CD14-positive monocyte (primary cell): Measurements from ENCODE around the gene CDH8. TPM values are rescaled to one million over a fixed set of nuclear protein-coding genes. Genes with fewer than 3 reads are reported as not detected.

Experiments used
- DNase-seq, 3 donors: peaks; one replicate each; pipeline ENCODE4 v3.0.0-alpha.2; 2011 to 2022
- H2AFZ ChIP-seq: 2 replicates; pipeline ENCODE4 v1.6.0; 2012; ENCODE audit warnings: mild to moderate bottlenecking, low read depth, low read length, inconsistent platforms; ENCODE audit not compliant: insufficient read depth, poor library complexity, severe bottlenecking
- H3K27ac ChIP-seq, 2 donors: 1 replicate in 1 of 2; 2 replicates in 1 of 2; pipeline ENCODE4 v1.5.1; 2012 to 2013; ENCODE audit warnings: low read length in 2 of 2, control low read depth in 1 of 2, inconsistent platforms in 1 of 2, low read depth in 1 of 2, mild to moderate bottlenecking in 1 of 2
- H3K27me3 ChIP-seq, 2 donors: one replicate each; pipeline versions ENCODE4 v1.6.0 to v1.6.1; 2011 to 2013; ENCODE audit warnings: low read length in 2 of 2; ENCODE audit not compliant: control insufficient read depth in 2 of 2, insufficient read depth in 2 of 2
- H3K36me3 ChIP-seq, 2 donors: replicated peaks in 1 of 2; 1 replicate in 1 of 2; 2 replicates in 1 of 2; pipeline versions ENCODE4 v1.5.1 to v1.6.1; 2012 to 2013; ENCODE audit warnings: low read length in 2 of 2, control low read depth in 1 of 2, inconsistent platforms in 1 of 2, mild to moderate bottlenecking in 1 of 2; ENCODE audit not compliant: insufficient read depth in 2 of 2, control insufficient read depth in 1 of 2
- H3K4me1 ChIP-seq, 2 donors: 1 replicate in 1 of 2; 2 replicates in 1 of 2; pipeline versions ENCODE4 v1.5.1 to v1.6.1; 2012 to 2013; ENCODE audit warnings: low read length in 2 of 2, control low read depth in 1 of 2, inconsistent platforms in 1 of 2, mild to moderate bottlenecking in 1 of 2, moderate library complexity in 1 of 2; ENCODE audit not compliant: insufficient read depth in 2 of 2, control insufficient read depth in 1 of 2
- H3K4me2 ChIP-seq: replicated peaks from 2 replicates; pipeline ENCODE3; 2012; ENCODE audit warnings: low read length, moderate library complexity, mild to moderate bottlenecking; ENCODE audit not compliant: poor library complexity, severe bottlenecking; ENCODE audit errors: extremely low read depth
- H3K4me3 ChIP-seq, 3 experiments: fragments of 200-600 bp in 1 of 3; sonication (generic) in 1 of 3; replicated peaks in 1 of 3; 1 replicate in 2 of 3; 2 replicates in 1 of 3; pipeline ENCODE4 v1.5.1; 2011 to 2013; ENCODE audit warnings: low read length in 3 of 3, mild to moderate bottlenecking in 3 of 3, control low read depth in 2 of 3, low read depth in 2 of 3, inconsistent platforms in 1 of 3, moderate library complexity in 1 of 3
- H3K79me2 ChIP-seq: 2 replicates; pipeline ENCODE4 v1.6.0; 2012; ENCODE audit warnings: mild to moderate bottlenecking, control low read depth, inconsistent platforms, low read length, moderate library complexity; ENCODE audit not compliant: insufficient read depth
- H3K9ac ChIP-seq: 2 replicates; pipeline ENCODE4 v1.6.0; 2017; ENCODE audit warnings: low read length, mild to moderate bottlenecking; ENCODE audit not compliant: insufficient read depth, poor library complexity, severe bottlenecking
- H3K9me3 ChIP-seq, 2 donors: replicated peaks in 1 of 2; 1 replicate in 1 of 2; 2 replicates in 1 of 2; pipeline versions ENCODE4 v1.5.1 to v1.6.1; 2012 to 2013; ENCODE audit warnings: low read length in 2 of 2, control low read depth in 1 of 2; ENCODE audit not compliant: control insufficient read depth in 1 of 2, insufficient read depth in 1 of 2
- H4K20me1 ChIP-seq: 2 replicates; pipeline ENCODE4 v1.6.0; 2012; ENCODE audit warnings: mild to moderate bottlenecking, low read length, control low read depth, moderate library complexity; ENCODE audit not compliant: insufficient read depth
- H3K27ac Mint-ChIP-seq, 7 donors: one replicate each; pipeline ENCODE4 v1.8.0; 2020; ENCODE audit warnings: mild to moderate bottlenecking in 7 of 7, mixed read lengths in 7 of 7, moderate library complexity in 6 of 7, inconsistent platforms in 2 of 7
- H3K27me3 Mint-ChIP-seq, 3 donors: one replicate each; pipeline ENCODE4 v1.8.0; 2021 to 2022; ENCODE audit warnings: low read depth in 3 of 3, mild to moderate bottlenecking in 3 of 3, mixed read lengths in 3 of 3, moderate library complexity in 3 of 3, inconsistent platforms in 1 of 3
- H3K36me3 Mint-ChIP-seq, 2 donors: one replicate each; pipeline ENCODE4 v1.8.0; 2020; ENCODE audit warnings: mixed read lengths in 2 of 2, inconsistent platforms in 1 of 2, mild to moderate bottlenecking in 1 of 2
- H3K4me1 Mint-ChIP-seq: one replicate; pipeline ENCODE4 v1.8.0; 2020; ENCODE audit warnings: mild to moderate bottlenecking, mixed read lengths
- H3K4me3 Mint-ChIP-seq, 2 donors: one replicate each; pipeline ENCODE4 v1.8.0; 2020; ENCODE audit warnings: mild to moderate bottlenecking in 2 of 2, mixed read lengths in 2 of 2, moderate library complexity in 1 of 2
- H3K9me3 Mint-ChIP-seq, 7 donors: one replicate each; pipeline ENCODE4 v1.8.0; 2020 to 2022; ENCODE audit warnings: mixed read lengths in 7 of 7, mild to moderate bottlenecking in 6 of 7, moderate library complexity in 6 of 7, inconsistent platforms in 2 of 7
- CTCF ChIP-seq: fragments of 200-600 bp; IDR thresholded peaks from one replicate; pipeline ENCODE4 v1.8.0; 2022; ENCODE audit warnings: antibody characterized with exemption, mild to moderate bottlenecking
- WGBS: methylation state at CpG from one replicate; pipeline ENCODE4 v1.1.5; 2013; ENCODE audit warnings: missing lambda C conversion rate; ENCODE audit not compliant: insufficient coverage; 5-methylcytosine and 5-hydroxymethylcytosine counted together
- intact Hi-C, 2 donors: fragments of 100-400 bp; cut with micrococcal nuclease; formaldehyde crosslinking; loops; one replicate each; pipeline versions ENCODE4 v1.15.0 to v1.15.1; 2023
- polyA plus RNA-seq, 3 donors: library from polyadenylated mRNA; depleted of rRNA in 1 of 3; unstranded in 2 of 3; stranded (reverse) in 1 of 3; fragments of 300-500 nt in 2 of 3; fragments of >200 nt in 1 of 3; fragmentation: Illumina TruSeq in 2 of 3; gene quantifications; 1 replicate in 2 of 3; 2 replicates in 1 of 3; pipeline ENCODE4 v1.2.3, GENCODE V29; 2012 to 2021

Gene CDH8
- polyA plus RNA-seq, 3 donors = not detected

- intact Hi-C loops = no loop called here
- no peak overlapping the region for H3K9ac ChIP-seq
- H3K27me3 ChIP-seq = no peaks in the 10 kb centered on the region
- no peaks in the 10 kb centered on the region for H3K4me1 Mint-ChIP-seq
- H3K4me3 ChIP-seq = no peak overlapping the region
- H3K4me2 ChIP-seq = no peak overlapping the region
- no peak overlapping the region for H2AFZ ChIP-seq
- DNase-seq = no peak
- H3K27ac ChIP-seq = no peak overlapping the region
- TF ChIP-seq CTCF = no peak
- H3K27me3 Mint-ChIP-seq = no peaks in the 10 kb centered on the region
- peaks cover 0 to 7% of the 10 kb centered on the region in 2 donors for H3K9me3 ChIP-seq
- WGBS = no CpG with 5 or more reads among the region's 1 CpG
- no peaks in the 10 kb centered on the region for H3K79me2 ChIP-seq
- no peaks in the 10 kb centered on the region for H3K36me3 ChIP-seq
- no peaks in the 10 kb centered on the region for H3K4me1 ChIP-seq
- peaks cover 0 to 10% (median 0%) of the 10 kb centered on the region in 7 donors for H3K9me3 Mint-ChIP-seq
- no peaks in the 10 kb centered on the region for H3K36me3 Mint-ChIP-seq
- no peak overlapping the region for H3K4me3 Mint-ChIP-seq
- H4K20me1 ChIP-seq = no peaks in the 10 kb centered on the region
- no peak overlapping the region for H3K27ac Mint-ChIP-seq
These were observed 83.4 kb downstream of the CDH8 start for GRCh38 chr16:61952841-61953240.

GRCh38 chr16:61948414-61948813, 87.8 kb downstream of the CDH8 start:
- peaks cover 0 to 7% of the 10 kb centered on the region in 2 donors for H3K9me3 ChIP-seq
- Mint-ChIP-seq H3K9me3 (peaks cover 0 to 6% (median 0%) of the 10 kb centered on the region in 7 donors), H3K36me3 (no peaks in the 10 kb centered on the region), H3K27me3 (no peaks in the 10 kb centered on the region), H3K4me1 (no peaks in the 10 kb centered on the region), H3K27ac (no peak overlapping the region), H3K4me3 (no peak overlapping the region)
- no peaks in the 10 kb centered on the region for H3K27me3 ChIP-seq
- H3K36me3 ChIP-seq = no peaks in the 10 kb centered on the region
- no peak overlapping the region for H3K27ac ChIP-seq
- H3K4me3 ChIP-seq = no peak overlapping the region
- intact Hi-C loops = no loop called here
- DNase-seq = no peak
- TF ChIP-seq CTCF = no peak
- no peak overlapping the region for H3K9ac ChIP-seq
- H3K4me1 ChIP-seq = no peaks in the 10 kb centered on the region
- H3K4me2 ChIP-seq = no peak overlapping the region
- no peak overlapping the region for H2AFZ ChIP-seq
- WGBS = no CpG with 5 or more reads among the region's 3 CpGs
- H4K20me1 ChIP-seq = no peaks in the 10 kb centered on the region
- H3K79me2 ChIP-seq = no peaks in the 10 kb centered on the region
